Mesendoderm (in vitro differentiated cells): ENCODE results near the gene NVL.
A peak's percentile ranks its signal among the peaks of the same experiment; 100 is the strongest.

Experiments
- DNase-seq: peaks from one replicate; pipeline ENCODE4 v3.0.0; 2013
- H2AK5ac ChIP-seq: 2 replicates; pipeline ENCODE4 v1.6.1; 2013; ENCODE audit warnings: low read length, inconsistent platforms
- H2BK120ac ChIP-seq: 2 replicates; pipeline ENCODE4 v1.6.1; 2013; ENCODE audit warnings: low read depth, mild to moderate bottlenecking, low read length, moderate library complexity, mixed read lengths
- H2BK15ac ChIP-seq: replicated peaks from 2 replicates; pipeline ENCODE4 v1.6.1; 2013; ENCODE audit warnings: low read depth, mild to moderate bottlenecking, moderate library complexity
- H2BK5ac ChIP-seq: 2 replicates; pipeline ENCODE4 v1.6.1; 2013; ENCODE audit warnings: low read length, inconsistent platforms
- H3K18ac ChIP-seq: 2 replicates; pipeline ENCODE4 v1.6.1; 2013; ENCODE audit warnings: mild to moderate bottlenecking, low read length, mixed read lengths
- H3K23ac ChIP-seq: one replicate; pipeline ENCODE4 v1.6.1; 2013; ENCODE audit warnings: low read length
- H3K27ac ChIP-seq: 2 replicates; pipeline ENCODE4 v1.5.1; 2013; ENCODE audit warnings: low read depth, mild to moderate bottlenecking, inconsistent platforms, low read length, moderate library complexity
- H3K27me3 ChIP-seq: 2 replicates; pipeline ENCODE4 v1.6.1; 2013; ENCODE audit warnings: low read length, control low read depth, mild to moderate bottlenecking, inconsistent platforms; ENCODE audit not compliant: insufficient read depth, poor library complexity
- H3K36me3 ChIP-seq: 2 replicates; pipeline ENCODE4 v1.6.1; 2013; ENCODE audit warnings: low read length, inconsistent platforms; ENCODE audit not compliant: control insufficient read depth, insufficient read depth
- H3K4ac ChIP-seq: one replicate; pipeline ENCODE4 v1.6.1; 2013; ENCODE audit warnings: low read depth, mild to moderate bottlenecking, low read length, moderate library complexity
- H3K4me1 ChIP-seq: 2 replicates; pipeline ENCODE4 v1.6.1; 2013; ENCODE audit warnings: low read depth, low read length, inconsistent platforms; ENCODE audit not compliant: control insufficient read depth
- H3K4me2 ChIP-seq: 2 replicates; pipeline ENCODE4 v1.6.1; 2013; ENCODE audit warnings: low read length
- H3K4me3 ChIP-seq: 2 replicates; pipeline ENCODE4 v1.5.1; 2013; ENCODE audit warnings: mild to moderate bottlenecking, low read length
- H3K56ac ChIP-seq: one replicate; pipeline ENCODE4 v1.6.1; 2013; ENCODE audit warnings: low read length
- H3K79me1 ChIP-seq: 2 replicates; pipeline ENCODE4 v1.6.1; 2013; ENCODE audit warnings: low read length, inconsistent platforms
- H3K79me2 ChIP-seq: 2 replicates; pipeline ENCODE4 v1.6.1; 2013; ENCODE audit warnings: mild to moderate bottlenecking, low read length; ENCODE audit not compliant: control insufficient read depth, insufficient read depth
- H3K9ac ChIP-seq: 2 replicates; pipeline ENCODE4 v1.6.1; 2013; ENCODE audit warnings: low read length, inconsistent platforms
- H4K5ac ChIP-seq: one replicate; pipeline ENCODE4 v1.6.1; 2013; ENCODE audit warnings: low read length
- H4K8ac ChIP-seq: one replicate; pipeline ENCODE4 v1.6.1; 2013; ENCODE audit warnings: low read depth, mild to moderate bottlenecking, control low read depth, low read length, moderate library complexity
- WGBS: extraction: QIAGEN DNeasy Blood & Tissue Kit; methylation state at CpG from one replicate; pipeline ENCODE4 v1.1.7; 2013; ENCODE audit warnings: low lambda C conversion rate, missing lambda C conversion rate; ENCODE audit not compliant: insufficient coverage; ENCODE audit errors: extremely low coverage; 5-methylcytosine and 5-hydroxymethylcytosine counted together

The NVL gene

GRCh38 chr1:224264321-224264720 is 65.7 kb downstream of the NVL start:
- DNase-seq: no peak
- H2BK5ac ChIP-seq: no peak overlapping the region
- no CpG with 5 or more reads among the region's 6 CpGs for WGBS
- H3K4ac ChIP-seq: no peak overlapping the region
- H2BK15ac ChIP-seq: no peak overlapping the region
- no peaks in the 10 kb centered on the region for H3K79me1 ChIP-seq
- no peak overlapping the region for H4K5ac ChIP-seq
- H3K27ac ChIP-seq: no peak overlapping the region
- no peak overlapping the region for H3K18ac ChIP-seq
- no peak overlapping the region for H3K9ac ChIP-seq
- H3K4me1 ChIP-seq: no peaks in the 10 kb centered on the region
- no peaks in the 10 kb centered on the region for H3K36me3 ChIP-seq
- no peaks in the 10 kb centered on the region for H3K79me2 ChIP-seq
- no peak overlapping the region for H4K8ac ChIP-seq
- no peak overlapping the region for H3K23ac ChIP-seq
- H2AK5ac ChIP-seq: no peak overlapping the region
- no peak overlapping the region for H3K56ac ChIP-seq
- H2BK120ac ChIP-seq: no peak overlapping the region
- H3K4me3 ChIP-seq: no peak overlapping the region
- no peak overlapping the region for H3K4me2 ChIP-seq
- no peaks in the 10 kb centered on the region for H3K27me3 ChIP-seq

GRCh38 chr1:224262373-224263054 is 67.5 kb downstream of the NVL start:
- DNase-seq: no peak
- Histone ChIP-seq H3K4me3 (no peak overlapping the region), H3K27me3 (no peaks in the 10 kb centered on the region), H2BK5ac (no peak overlapping the region), H4K8ac (no peak overlapping the region), H4K5ac (no peak overlapping the region), H3K27ac (no peak overlapping the region), H2AK5ac (no peak overlapping the region), H3K23ac (no peak overlapping the region), H2BK120ac (no peak overlapping the region), H3K4me2 (no peak overlapping the region), H3K18ac (no peak overlapping the region), H3K56ac (no peak overlapping the region), H2BK15ac (no peak overlapping the region), H3K79me2 (no peaks in the 10 kb centered on the region), H3K4ac (no peak overlapping the region), H3K79me1 (no peaks in the 10 kb centered on the region), H3K9ac (no peak overlapping the region), H3K4me1 (no peaks in the 10 kb centered on the region), H3K36me3 (no peaks in the 10 kb centered on the region)
- no CpG with 5 or more reads among the region's 2 CpGs for WGBS

- H3K4me3 ChIP-seq: no peak overlapping the region
- no peak overlapping the region for H4K5ac ChIP-seq
- DNase-seq: no peak
- H2BK15ac ChIP-seq: no peak overlapping the region
- H3K79me2 ChIP-seq: no peaks in the 10 kb centered on the region
- H3K4me2 ChIP-seq: no peak overlapping the region
- no peaks in the 10 kb centered on the region for H3K27me3 ChIP-seq
- no peak overlapping the region for H4K8ac ChIP-seq
- no peaks in the 10 kb centered on the region for H3K36me3 ChIP-seq
- no peaks in the 10 kb centered on the region for H3K79me1 ChIP-seq
- H3K4me1 ChIP-seq: no peaks in the 10 kb centered on the region
- no CpG with 5 or more reads among the region's 5 CpGs for WGBS
- no peak overlapping the region for H3K23ac ChIP-seq
- H3K27ac ChIP-seq: no peak overlapping the region
- no peak overlapping the region for H3K9ac ChIP-seq
- H2BK5ac ChIP-seq: no peak overlapping the region
- H2AK5ac ChIP-seq: no peak overlapping the region
- H3K4ac ChIP-seq: no peak overlapping the region
- H2BK120ac ChIP-seq: no peak overlapping the region
- no peak overlapping the region for H3K56ac ChIP-seq
- H3K18ac ChIP-seq: no peak overlapping the region
Measured at GRCh38 chr1:224259986-224260385, 70.0 kb downstream of the NVL start.

DNA sequence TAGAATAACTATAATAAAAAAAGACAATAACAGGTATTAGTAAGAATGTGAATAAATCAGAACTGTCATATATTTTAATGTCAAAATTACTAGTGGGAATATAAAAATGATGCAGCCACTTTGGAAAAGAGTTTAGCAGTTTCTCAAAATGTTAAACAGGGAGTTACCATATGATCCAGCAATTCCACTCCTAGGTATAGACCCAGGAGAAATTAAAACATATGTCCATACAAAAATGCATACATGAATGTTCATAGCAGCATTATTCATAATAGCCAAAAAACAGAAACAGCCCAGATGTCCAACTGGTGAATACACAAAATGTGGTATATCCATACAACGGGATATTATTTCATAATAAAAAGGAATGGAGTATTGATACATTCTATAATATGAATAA is 71.6 kb downstream of the NVL start:
- H3K27ac ChIP-seq: no peak overlapping the region
- H2AK5ac ChIP-seq: no peak overlapping the region

GRCh38 chr1:224256640-224257039 is 73.3 kb downstream of the NVL start:
- no peak overlapping the region for H4K8ac ChIP-seq
- no peaks in the 10 kb centered on the region for H3K79me2 ChIP-seq
- no peak overlapping the region for H3K4me3 ChIP-seq
- no peak overlapping the region for H3K23ac ChIP-seq
- no peak overlapping the region for H2BK15ac ChIP-seq
- no peaks in the 10 kb centered on the region for H3K79me1 ChIP-seq
- no peak overlapping the region for H3K4me2 ChIP-seq
- no peak overlapping the region for H3K27ac ChIP-seq
- no peak overlapping the region for H3K9ac ChIP-seq
- no peak overlapping the region for H4K5ac ChIP-seq
- H3K4ac ChIP-seq: no peak overlapping the region
- H2BK120ac ChIP-seq: no peak overlapping the region
- no peak overlapping the region for H3K56ac ChIP-seq
- no CpG with 5 or more reads among the region's 3 CpGs for WGBS
- H3K4me1 ChIP-seq: no peaks in the 10 kb centered on the region
- H2BK5ac ChIP-seq: no peak overlapping the region
- no peak overlapping the region for H3K18ac ChIP-seq
- H3K27me3 ChIP-seq: no peaks in the 10 kb centered on the region
- no peak overlapping the region for H2AK5ac ChIP-seq
- no peaks in the 10 kb centered on the region for H3K36me3 ChIP-seq
- DNase-seq: peak; percentile 67

More for the DNA sequence above, 71.6 kb downstream of the NVL start:
- Histone ChIP-seq H2BK120ac (no peak overlapping the region), H3K36me3 (no peaks in the 10 kb centered on the region), H3K18ac (no peak overlapping the region), H3K9ac (no peak overlapping the region), H3K79me1 (no peaks in the 10 kb centered on the region), H3K4me2 (no peak overlapping the region), H3K4me1 (no peaks in the 10 kb centered on the region), H4K5ac (no peak overlapping the region), H3K79me2 (no peaks in the 10 kb centered on the region), H2BK5ac (no peak overlapping the region), H3K4ac (no peak overlapping the region), H3K4me3 (no peak overlapping the region), H4K8ac (no peak overlapping the region), H3K23ac (no peak overlapping the region), H3K56ac (no peak overlapping the region), H2BK15ac (no peak overlapping the region), H3K27me3 (no peaks in the 10 kb centered on the region)
- no peak for DNase-seq
- WGBS: no CpG with 5 or more reads among the region's 1 CpG

DNA sequence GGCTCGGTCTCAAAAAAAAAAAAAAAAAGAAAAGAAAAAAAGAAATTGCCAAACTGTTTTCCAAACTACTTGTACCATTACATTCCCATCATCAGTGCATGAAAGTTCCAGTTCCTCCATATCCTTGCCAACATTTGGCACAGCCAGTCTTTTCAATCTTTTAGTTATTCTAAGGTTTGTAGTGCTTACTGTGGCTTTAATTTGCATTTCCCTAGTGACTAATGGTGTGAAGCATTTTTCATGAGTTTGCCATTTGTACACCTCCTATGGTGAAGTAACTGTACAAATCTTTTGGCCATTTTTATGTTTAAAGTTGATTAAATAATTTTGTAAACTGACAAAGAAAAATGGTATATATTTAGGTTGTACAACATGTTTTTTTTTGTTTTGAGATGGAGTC is 76.3 kb downstream of the NVL start:
- no peak overlapping the region for H4K5ac ChIP-seq
- no peaks in the 10 kb centered on the region for H3K27me3 ChIP-seq
- no CpG with 5 or more reads among the region's 1 CpG for WGBS
- H3K4me1 ChIP-seq: no peaks in the 10 kb centered on the region
- H4K8ac ChIP-seq: no peak overlapping the region
- H2BK120ac ChIP-seq: no peak overlapping the region
- no peak overlapping the region for H2BK15ac ChIP-seq
- H3K56ac ChIP-seq: no peak overlapping the region
- no peak overlapping the region for H3K23ac ChIP-seq
- no peaks in the 10 kb centered on the region for H3K79me2 ChIP-seq
- H3K36me3 ChIP-seq: peaks cover under 1% of the 10 kb centered on the region
- no peak overlapping the region for H3K27ac ChIP-seq
- no peak overlapping the region for H3K4me3 ChIP-seq
- DNase-seq: no peak
- H2BK5ac ChIP-seq: no peak overlapping the region
- H2AK5ac ChIP-seq: no peak overlapping the region
- H3K79me1 ChIP-seq: no peaks in the 10 kb centered on the region
- H3K4me2 ChIP-seq: no peak overlapping the region
- H3K18ac ChIP-seq: no peak overlapping the region
- H3K4ac ChIP-seq: no peak overlapping the region
- H3K9ac ChIP-seq: no peak overlapping the region
